DND-41 (cell line): ENCODE measurements around the gene RAB7B.

Experiments used
- ATAC-seq: fragments of 200-7000 bp; cut with Tn5 transposase; 3 replicates; pipeline ENCODE4 v1.9.1; 2021; ENCODE audit warnings: low read depth; ENCODE audit not compliant: insufficient read depth
- DNase-seq: peaks from one replicate; pipeline ENCODE4 v3.0.0-alpha.2; 2020
- H2AFZ ChIP-seq: 2 replicates; pipeline ENCODE4 v1.6.0; 2012; ENCODE audit warnings: low read depth, low read length
- H3K27ac ChIP-seq: 2 replicates; pipeline ENCODE4 v1.5.1; 2012; ENCODE audit warnings: low read length, inconsistent platforms
- H3K27me3 ChIP-seq: fragments of 200-600 bp; sonication (generic); 2 replicates; pipeline ENCODE4 v1.6.0; 2012; ENCODE audit warnings: low read length, mild to moderate bottlenecking, inconsistent platforms; ENCODE audit not compliant: insufficient read depth, poor library complexity
- H3K36me3 ChIP-seq: 2 replicates; pipeline ENCODE4 v1.5.1; 2012; ENCODE audit warnings: low read length, inconsistent platforms; ENCODE audit not compliant: insufficient read depth
- H3K4me1 ChIP-seq: 2 replicates; pipeline ENCODE4 v1.5.1; 2012; ENCODE audit warnings: mild to moderate bottlenecking, low read length; ENCODE audit not compliant: insufficient read depth
- H3K4me2 ChIP-seq: 2 replicates; pipeline ENCODE4 v1.6.0; 2012; ENCODE audit warnings: mild to moderate bottlenecking, moderate library complexity, low read length, inconsistent platforms; ENCODE audit not compliant: insufficient read depth
- H3K4me3 ChIP-seq, 2 experiments: fragments of 200-600 bp in 1 of 2; shearing (Covaris generic) in 1 of 2; 2 replicates each; pipeline ENCODE4 v1.5.1; 2012 to 2016; ENCODE audit warnings: inconsistent platforms in 2 of 2, low read length in 2 of 2, mild to moderate bottlenecking in 2 of 2, low read depth in 1 of 2, moderate library complexity in 1 of 2
- H3K79me2 ChIP-seq: 2 replicates; pipeline ENCODE4 v1.6.0; 2012; ENCODE audit warnings: low read length, inconsistent platforms; ENCODE audit not compliant: insufficient read depth
- H3K9ac ChIP-seq: 2 replicates; pipeline ENCODE4 v1.6.0; 2012; ENCODE audit warnings: low read depth, mild to moderate bottlenecking, inconsistent platforms, low read length, moderate library complexity
- H3K9me3 ChIP-seq: 2 replicates; pipeline ENCODE4 v1.5.1; 2012; ENCODE audit warnings: low read length, moderate library complexity, mild to moderate bottlenecking, inconsistent platforms; ENCODE audit not compliant: insufficient read depth, severe bottlenecking
- H4K20me1 ChIP-seq: 2 replicates; pipeline ENCODE4 v1.6.0; 2012; ENCODE audit warnings: low read length; ENCODE audit not compliant: insufficient read depth
- CTCF ChIP-seq: IDR thresholded peaks from 2 replicates; pipeline ENCODE4 v1.5.1; 2012; ENCODE audit warnings: borderline replicate concordance, low read length, moderate library complexity, mild to moderate bottlenecking; ENCODE audit not compliant: poor library complexity, severe bottlenecking; ENCODE audit errors: extremely low read depth
- EZH2 ChIP-seq: IDR thresholded peaks from 3 replicates; pipeline ENCODE4 v1.6.1; 2012; ENCODE audit warnings: borderline replicate concordance, low read depth, mild to moderate bottlenecking, moderate library complexity, low read length, inconsistent platforms; ENCODE audit not compliant: severe bottlenecking

The RAB7B gene

GRCh38 chr1:206049919-206050600 lies 46.9 kb upstream of the RAB7B start:
- H3K27ac ChIP-seq: no peak overlapping the region
- no peaks in the 10 kb centered on the region; the same call in 1 of the 2 replicates for H3K4me1 ChIP-seq
- peaks cover 19% of the 10 kb centered on the region for H3K27me3 ChIP-seq
- H4K20me1 ChIP-seq: no peaks in the 10 kb centered on the region
- no peaks in the 10 kb centered on the region for H3K36me3 ChIP-seq
- no peak overlapping the region for H3K9ac ChIP-seq
- no peak for ATAC-seq
- TF ChIP-seq CTCF (no peak), EZH2 (no peak)
- H3K79me2 ChIP-seq: no peaks in the 10 kb centered on the region
- no peak for DNase-seq
- no peak overlapping the region for H3K4me3 ChIP-seq
- no peak overlapping the region for H3K4me2 ChIP-seq
- no peak overlapping the region for H2AFZ ChIP-seq
- no peaks in the 10 kb centered on the region for H3K9me3 ChIP-seq

GRCh38 chr1:206049293-206049692 lies 46.1 kb upstream of the RAB7B start:
- no peaks in the 10 kb centered on the region for H3K9me3 ChIP-seq
- H3K4me2 ChIP-seq: no peak overlapping the region
- no peak overlapping the region for H2AFZ ChIP-seq
- TF ChIP-seq EZH2: no peak
- no peak for TF ChIP-seq CTCF
- ATAC-seq (no peak), DNase-seq (no peak)
- no peak overlapping the region for H3K4me3 ChIP-seq
- H3K79me2 ChIP-seq: no peaks in the 10 kb centered on the region
- H3K36me3 ChIP-seq: no peaks in the 10 kb centered on the region
- H3K27ac ChIP-seq: no peak overlapping the region
- no peaks in the 10 kb centered on the region; the same call in 1 of the 2 replicates for H3K4me1 ChIP-seq
- H3K9ac ChIP-seq: no peak overlapping the region
- H4K20me1 ChIP-seq: no peaks in the 10 kb centered on the region
- H3K27me3 ChIP-seq: peaks cover 19% of the 10 kb centered on the region

DNA sequence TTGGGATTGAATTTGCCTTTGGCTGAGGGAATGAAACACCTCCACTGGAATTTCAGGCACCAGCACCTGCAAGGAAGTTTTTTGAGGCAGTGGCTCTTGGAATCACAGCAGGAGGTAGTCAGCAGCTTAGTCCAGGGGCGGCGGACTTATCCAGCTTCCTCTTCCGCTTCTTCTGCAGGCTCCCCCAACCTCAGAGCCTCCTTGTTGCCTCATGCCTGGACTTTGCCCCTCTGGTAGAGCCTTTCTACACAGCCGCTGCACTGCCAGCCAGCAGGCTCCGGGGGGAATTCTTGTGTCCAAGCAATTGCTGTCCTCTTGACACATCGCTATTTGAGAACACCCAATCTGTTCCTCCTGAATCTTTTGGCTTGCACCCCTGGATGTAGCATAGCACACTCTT lies 45.4 kb upstream of the RAB7B start:
- TF ChIP-seq EZH2 (no peak), CTCF (no peak)
- Histone ChIP-seq H2AFZ (no peak overlapping the region), H3K27ac (no peak overlapping the region), H3K9me3 (no peaks in the 10 kb centered on the region), H3K27me3 (peaks cover 19% of the 10 kb centered on the region), H3K4me2 (no peak overlapping the region), H3K79me2 (no peaks in the 10 kb centered on the region), H3K4me3 (no peak overlapping the region), H3K9ac (no peak overlapping the region), H3K4me1 (no peaks in the 10 kb centered on the region; the same call in 1 of the 2 replicates), H4K20me1 (no peaks in the 10 kb centered on the region), H3K36me3 (no peaks in the 10 kb centered on the region)
- ATAC-seq: no peak
- no peak for DNase-seq
